CD4-positive, alpha-beta T cell (primary cell): Measurements from ENCODE around the gene TNFSF11. TPM values are rescaled to one million over a fixed set of nuclear protein-coding genes. Genes with fewer than 3 reads are reported as not detected.

ENCODE experiments used
- ATAC-seq: fragments of 200-7000 bp; cut with Tn5 transposase; one replicate; pipeline ENCODE4 v1.10.0; 2022; ENCODE audit warnings: mild to moderate bottlenecking; ENCODE audit not compliant: poor library complexity
- CTCF ChIA-PET: fragments of 350-600 bp; sonication (Branson Sonifier 250); formaldehyde crosslinking; loops from one replicate; lab custom pipeline; 2021; ENCODE audit warnings: antibody characterized with exemption, inconsistent platforms; lab: Charles Lee
- POLR2A ChIA-PET: fragments of 350-600 bp; sonication (Branson Sonifier 250); formaldehyde crosslinking; loops from one replicate; lab custom pipeline; 2021; ENCODE audit warnings: antibody characterized with exemption, inconsistent platforms; lab: Charles Lee
- DNase-seq, 14 experiments: peaks; one replicate each; pipeline ENCODE4 v3.0.0-alpha.2; 2013 to 2020; ENCODE audit warnings: mixed read lengths in 2 of 14
- H3K27ac ChIP-seq, 2 donors: one replicate each; pipeline versions ENCODE4 v1.5.1 to v1.7.0; 2013; ENCODE audit warnings: low read length in 2 of 2, low read depth in 1 of 2, mild to moderate bottlenecking in 1 of 2
- H3K27me3 ChIP-seq, 2 experiments: 1 replicate in 1 of 2; 2 replicates in 1 of 2; pipeline versions ENCODE4 v1.6.1 to v1.7.0; 2013; ENCODE audit warnings: low read length in 2 of 2, control low read depth in 1 of 2, mild to moderate bottlenecking in 1 of 2, moderate library complexity in 1 of 2; ENCODE audit not compliant: insufficient read depth in 2 of 2, control insufficient read depth in 1 of 2
- H3K36me3 ChIP-seq: one replicate; pipeline ENCODE4 v1.6.1; 2013; ENCODE audit warnings: low read length, control low read depth; ENCODE audit not compliant: insufficient read depth
- H3K4me1 ChIP-seq: one replicate; pipeline ENCODE4 v1.6.1; 2013; ENCODE audit warnings: low read length, control low read depth; ENCODE audit not compliant: insufficient read depth
- H3K4me3 ChIP-seq: one replicate; pipeline ENCODE4 v1.5.1; 2013; ENCODE audit warnings: mild to moderate bottlenecking, low read length, moderate library complexity
- H3K9me3 ChIP-seq, 2 experiments: 1 replicate in 1 of 2; 2 replicates in 1 of 2; pipeline versions ENCODE4 v1.6.1 to v1.7.0; 2013; ENCODE audit warnings: low read length in 2 of 2, mild to moderate bottlenecking in 2 of 2, control low read depth in 1 of 2, moderate library complexity in 1 of 2; ENCODE audit not compliant: control insufficient read depth in 1 of 2, insufficient read depth in 1 of 2
- H3K27ac Mint-ChIP-seq: one replicate; pipeline ENCODE4 v1.8.0; 2020; ENCODE audit warnings: mixed read lengths
- H3K27me3 Mint-ChIP-seq: one replicate; pipeline ENCODE4 v1.8.0; 2021; ENCODE audit warnings: mixed read lengths
- H3K36me3 Mint-ChIP-seq: one replicate; pipeline ENCODE4 v1.8.0; 2021; ENCODE audit warnings: low read depth, mixed read lengths
- H3K4me1 Mint-ChIP-seq: one replicate; pipeline ENCODE4 v1.8.0; 2021; ENCODE audit warnings: low read depth, mixed read lengths
- H3K4me3 Mint-ChIP-seq: one replicate; pipeline ENCODE4 v1.8.0; 2020; ENCODE audit warnings: mild to moderate bottlenecking, mixed read lengths
- H3K9me3 Mint-ChIP-seq: one replicate; pipeline ENCODE4 v1.8.0; 2020; ENCODE audit warnings: mixed read lengths
- CTCF ChIP-seq: fragments of 200-600 bp; IDR thresholded peaks from one replicate; pipeline ENCODE4 v1.8.0; 2022; ENCODE audit warnings: antibody characterized with exemption, mild to moderate bottlenecking
- intact Hi-C, 2 experiments: fragments of 100-400 bp; cut with DNase I in 1 of 2; cut with micrococcal nuclease in 1 of 2; formaldehyde crosslinking; loops; one replicate each; pipeline versions ENCODE4 v1.15.1 to v1.9.0; 2023 to 2025; cut with DNase I, micrococcal nuclease
- total RNA-seq, 174 experiments: library from RNA in 2 of 174; stranded (reverse) in 2 of 174; gene quantifications; one replicate each; pipeline ENCODE4 v1.2.3 and lab custom pipeline; 2021 to 2026

The TNFSF11 gene
- total RNA-seq, 2 experiments from 2014 or later = 0.38 to 0.45 TPM

DNA sequence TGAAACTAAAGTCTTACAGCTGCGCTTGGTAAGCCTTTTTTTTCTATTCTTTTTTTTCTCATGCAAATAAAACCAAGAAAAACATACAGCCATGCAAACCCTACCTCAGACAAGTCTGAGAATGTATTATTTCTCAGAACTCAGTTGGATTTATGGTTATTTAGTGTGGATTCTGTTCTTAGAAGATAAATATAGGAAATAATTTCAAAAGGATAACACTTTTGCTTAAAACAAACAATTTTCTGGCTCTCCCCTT, 40.7 kb upstream of the TNFSF11 start:
- Histone ChIP-seq H3K27ac (no peak overlapping the region), H3K4me3 (no peak overlapping the region), H3K9me3 (no peaks in the 10 kb centered on the region), H3K27me3 (no peaks in the 10 kb centered on the region), H3K4me1 (peaks cover 3% of the 10 kb centered on the region), H3K36me3 (no peaks in the 10 kb centered on the region)
- POLR2A ChIA-PET = no interaction called here
- ATAC-seq (no peak), DNase-seq (no peak)
- no peaks in the 10 kb centered on the region for H3K36me3 Mint-ChIP-seq
- H3K4me1 Mint-ChIP-seq = peaks cover 10% of the 10 kb centered on the region
- CTCF ChIA-PET = no interaction called here
- H3K27ac Mint-ChIP-seq = no peak overlapping the region
- no peak overlapping the region for H3K4me3 Mint-ChIP-seq
- TF ChIP-seq CTCF = no peak
- no peaks in the 10 kb centered on the region for H3K27me3 Mint-ChIP-seq
- intact Hi-C loops = no loop called here
- H3K9me3 Mint-ChIP-seq = peaks cover 2% of the 10 kb centered on the region

DNA sequence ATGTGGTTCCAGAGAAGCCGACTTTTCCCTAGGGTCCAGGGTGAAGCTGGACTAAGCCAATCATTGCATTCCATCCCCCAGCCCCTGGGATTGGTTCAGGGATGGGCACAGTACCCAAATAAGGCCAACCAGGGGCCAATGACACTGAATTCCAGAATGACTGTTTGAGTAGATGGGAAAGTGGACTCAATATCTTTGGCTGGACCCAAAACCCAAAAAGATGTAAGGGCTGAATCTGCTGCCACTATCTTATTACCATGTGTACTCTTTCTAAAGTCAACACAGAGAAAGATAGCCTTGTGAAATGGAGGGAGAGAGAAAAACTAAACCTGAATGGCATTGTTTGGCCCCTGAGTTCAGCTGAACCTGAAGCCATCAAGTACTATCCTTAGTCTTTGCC, 39.2 kb upstream of the TNFSF11 start:
- no peak for DNase-seq
- Histone ChIP-seq H3K36me3 (no peaks in the 10 kb centered on the region), H3K9me3 (no peaks in the 10 kb centered on the region), H3K27ac (no peak overlapping the region), H3K4me3 (no peak overlapping the region), H3K27me3 (no peaks in the 10 kb centered on the region), H3K4me1 (peaks cover 3% of the 10 kb centered on the region)
- POLR2A ChIA-PET = no interaction called here
- H3K27ac Mint-ChIP-seq = no peak overlapping the region
- CTCF ChIA-PET = no interaction called here
- no peak for ATAC-seq
- H3K4me3 Mint-ChIP-seq = no peak overlapping the region
- H3K27me3 Mint-ChIP-seq = no peaks in the 10 kb centered on the region
- H3K4me1 Mint-ChIP-seq = peaks cover 10% of the 10 kb centered on the region
- H3K36me3 Mint-ChIP-seq = no peaks in the 10 kb centered on the region
- intact Hi-C loops = no loop called here
- H3K9me3 Mint-ChIP-seq = peaks cover 2% of the 10 kb centered on the region
- TF ChIP-seq CTCF = no peak

GRCh38 chr13:42538996-42539395, 35.0 kb upstream of the TNFSF11 start:
- H3K36me3 Mint-ChIP-seq = no peaks in the 10 kb centered on the region
- no peaks in the 10 kb centered on the region for H3K9me3 ChIP-seq
- H3K4me3 ChIP-seq = no peak overlapping the region
- peaks cover 2% of the 10 kb centered on the region for H3K9me3 Mint-ChIP-seq
- TF ChIP-seq CTCF = no peak
- no peaks in the 10 kb centered on the region for H3K27me3 Mint-ChIP-seq
- no peak overlapping the region for H3K27ac ChIP-seq
- H3K27me3 ChIP-seq = no peaks in the 10 kb centered on the region
- DNase-seq = no peak
- no peak for ATAC-seq
- intact Hi-C loops = no loop called here
- CTCF ChIA-PET = interaction anchor here (1.1 kb wide), 1 partner anchor 107 kb away, joined by 3 read pairs; no protein-coding TSS in a partner anchor
- H3K4me1 Mint-ChIP-seq = no peaks in the 10 kb centered on the region
- no peaks in the 10 kb centered on the region for H3K4me1 ChIP-seq
- no peak overlapping the region for H3K27ac Mint-ChIP-seq
- H3K36me3 ChIP-seq = no peaks in the 10 kb centered on the region
- POLR2A ChIA-PET = no interaction called here
- H3K4me3 Mint-ChIP-seq = no peak overlapping the region
